Vagina (tissue), 2 donors: ENCODE results near the gene TAT.

Experiments used
- CTCF ChIP-seq, 3 experiments: fragments of 450-650 bp in 2 of 3; fragments of 200-600 bp in 1 of 3; sonication (generic) in 1 of 3; IDR thresholded peaks; one replicate each; pipeline ENCODE4 v1.5.1; 2017 to 2019; ENCODE audit warnings: antibody characterized with exemption in 3 of 3, mild to moderate bottlenecking in 2 of 3, moderate library complexity in 2 of 3
- POLR2A ChIP-seq, 2 donors: fragments of 450-650 bp; IDR thresholded peaks; one replicate each; pipeline ENCODE4 v1.6.1; 2017; ENCODE audit warnings: antibody characterized with exemption in 2 of 2, mild to moderate bottlenecking in 2 of 2, moderate library complexity in 2 of 2
- POLR2AphosphoS5 ChIP-seq, 2 donors: sonication (generic); formaldehyde crosslinking; IDR thresholded peaks; one replicate each; pipeline ENCODE4 v1.9.0; 2017; ENCODE audit warnings: antibody characterized with exemption in 2 of 2, mild to moderate bottlenecking in 2 of 2, low read depth in 1 of 2; ENCODE audit not compliant: insufficient read depth in 1 of 2

- TF ChIP-seq POLR2A (IDR thresholded peaks at IDR 0.05) (no peak), CTCF (IDR thresholded peaks at IDR 0.05) (no peak), POLR2AphosphoS5 (IDR thresholded peaks at IDR 0.05; ENCODE audit: insufficient read depth in 1 of 2, low read depth in 1 of 2) (no peak)
Observed at GRCh38 chr16:71552698-71553503, 24.0 kb downstream of the TAT start.
